Neural cell (in vitro differentiated cells): ENCODE data around the gene NLN. TPM values are rescaled to one million over a fixed set of nuclear protein-coding genes. Genes with fewer than 3 reads are reported as not detected.

Experiments
- H2AFZ ChIP-seq: fragments of 200-600, 300-800 bp; sonication (generic), shearing (Covaris generic); 2 replicates; pipeline ENCODE4 v1.6.0; 2014; ENCODE audit warnings: low read depth, mild to moderate bottlenecking, antibody characterized with exemption, low read length, moderate library complexity
- H3F3A ChIP-seq: fragments of 200-600 bp; shearing (Covaris generic); 2 replicates; pipeline ENCODE4 v1.6.1; 2016; ENCODE audit warnings: mild to moderate bottlenecking, moderate library complexity, mixed read lengths, antibody characterized with exemption, low read length; ENCODE audit not compliant: insufficient read depth, poor library complexity, severe bottlenecking
- H3K27ac ChIP-seq: fragments of 200-600, 300-800 bp; sonication (generic), shearing (Covaris generic); 2 replicates; pipeline ENCODE4 v1.5.1; 2014; ENCODE audit warnings: mild to moderate bottlenecking, low read length, moderate library complexity
- H3K27me3 ChIP-seq: fragments of 300-800, 200-600 bp; sonication (generic), shearing (Covaris generic); 2 replicates; pipeline ENCODE4 v1.6.0; 2014; ENCODE audit warnings: mild to moderate bottlenecking, low read depth, low read length, moderate library complexity; ENCODE audit not compliant: insufficient read depth
- H3K36me3 ChIP-seq: fragments of 300-800, 200-600 bp; sonication (generic), shearing (Covaris generic); 2 replicates; pipeline ENCODE4 v1.5.1; 2014; ENCODE audit warnings: mild to moderate bottlenecking, antibody characterized with exemption, low read length, moderate library complexity; ENCODE audit not compliant: insufficient read depth
- H3K4me2 ChIP-seq: fragments of 300-800, 200-600 bp; sonication (generic), shearing (Covaris generic); 2 replicates; pipeline ENCODE4 v1.6.0; 2014; ENCODE audit warnings: mild to moderate bottlenecking, low read length
- H3K4me3 ChIP-seq: fragments of 300-800, 200-600 bp; sonication (generic), shearing (Covaris generic); 2 replicates; pipeline ENCODE4 v1.5.1; 2014; ENCODE audit warnings: mild to moderate bottlenecking, low read length, moderate library complexity
- H3K79me2 ChIP-seq: fragments of 200-600 bp; shearing (Covaris generic); replicated peaks from 2 replicates; pipeline ENCODE4 v1.6.0; 2014; ENCODE audit warnings: mild to moderate bottlenecking, low read length, moderate library complexity; ENCODE audit not compliant: insufficient read depth
- H3K9ac ChIP-seq: fragments of 300-800, 200-600 bp; sonication (generic), shearing (Covaris generic); 2 replicates; pipeline ENCODE4 v1.6.1; 2016; ENCODE audit warnings: mild to moderate bottlenecking, low read length, mixed read lengths
- H3K9me2 ChIP-seq: fragments of 200-600 bp; shearing (Covaris generic); 2 replicates; pipeline ENCODE4 v1.6.1; 2016; ENCODE audit warnings: mild to moderate bottlenecking, low read length, mixed read lengths; ENCODE audit not compliant: insufficient read depth
- H3K9me3 ChIP-seq: fragments of 200-600, 300-800 bp; sonication (generic), shearing (Covaris generic); 2 replicates; pipeline ENCODE4 v1.6.1; 2016; ENCODE audit warnings: mild to moderate bottlenecking, mixed run types, low read length, moderate library complexity, mixed read lengths
- H4K20me1 ChIP-seq: fragments of 200-600 bp; shearing (Covaris generic); 2 replicates; pipeline ENCODE4 v1.6.1; 2016; ENCODE audit warnings: mild to moderate bottlenecking, mixed run types; ENCODE audit not compliant: insufficient read depth
- CTCF ChIP-seq: fragments of 450-650 bp; IDR thresholded peaks from 2 replicates; pipeline ENCODE4 v1.5.1; 2014; ENCODE audit warnings: antibody characterized with exemption, mild to moderate bottlenecking, moderate library complexity; ENCODE audit not compliant: poor library complexity, severe bottlenecking
- EP300 ChIP-seq: fragments of 450-650 bp; conservative IDR thresholded peaks from 2 replicates; pipeline ENCODE4 v1.6.1; 2014; ENCODE audit warnings: antibody characterized with exemption, mild to moderate bottlenecking, moderate library complexity; ENCODE audit not compliant: poor library complexity, severe bottlenecking
- EZH2 ChIP-seq: fragments of 200-600, 300-800 bp; shearing (Covaris generic), sonication (generic); IDR thresholded peaks from 2 replicates; pipeline ENCODE4 v1.6.1; 2014; ENCODE audit warnings: antibody characterized with exemption, low read length, borderline replicate concordance, mild to moderate bottlenecking; ENCODE audit not compliant: insufficient read depth, poor library complexity, severe bottlenecking
- MXI1 ChIP-seq: fragments of 450-650 bp; conservative IDR thresholded peaks from 2 replicates; pipeline ENCODE4 v1.6.1; 2014; ENCODE audit warnings: antibody characterized with exemption, mild to moderate bottlenecking; ENCODE audit not compliant: poor library complexity, severe bottlenecking
- POLR2AphosphoS5 ChIP-seq: IDR thresholded peaks from 2 replicates; pipeline ENCODE4 v1.6.1; 2012
- RAD21 ChIP-seq: fragments of 450-650 bp; conservative IDR thresholded peaks from 2 replicates; pipeline ENCODE4 v1.6.1; 2014; ENCODE audit warnings: antibody characterized with exemption, mild to moderate bottlenecking, moderate library complexity
- REST ChIP-seq: IDR thresholded peaks from 2 replicates; pipeline ENCODE4 v1.6.1; 2012; ENCODE audit warnings: borderline replicate concordance
- SMC3 ChIP-seq: fragments of 450-650 bp; conservative IDR thresholded peaks from 2 replicates; pipeline ENCODE4 v1.6.1; 2014; ENCODE audit warnings: antibody characterized with exemption, mild to moderate bottlenecking, moderate library complexity; ENCODE audit not compliant: poor library complexity
- TAF1 ChIP-seq: IDR thresholded peaks from 2 replicates; pipeline ENCODE4 v1.6.1; 2012; ENCODE audit warnings: low read depth
- polyA plus RNA-seq: library from polyadenylated mRNA; depleted of rRNA; stranded (reverse); fragments of >200 nt; gene quantifications from 2 replicates; pipeline ENCODE4 v1.2.3, GENCODE V29; 2014

Gene NLN
- polyA plus RNA-seq, 1 donor from 2014 or later, result 18.7 TPM

- H3K36me3 ChIP-seq, result peaks cover 4% of the 10 kb centered on the region
Observed at GRCh38 chr5:65767565-65767964, 45.6 kb downstream of the NLN start.

GRCh38 chr5:65768723-65769346, 46.8 kb downstream of the NLN start:
- Histone ChIP-seq H3K27ac (no peak overlapping the region), H3K27me3 (no peaks in the 10 kb centered on the region), H3K79me2 (no peaks in the 10 kb centered on the region), H3F3A (no peaks in the 10 kb centered on the region), H3K9ac (no peak overlapping the region), H4K20me1 (no peaks in the 10 kb centered on the region), H3K4me2 (no peak overlapping the region), H3K9me3 (no peaks in the 10 kb centered on the region), H2AFZ (no peak overlapping the region), H3K4me3 (no peak overlapping the region), H3K9me2 (no peaks in the 10 kb centered on the region), H3K36me3 (peaks cover 4% of the 10 kb centered on the region)
- TF ChIP-seq POLR2AphosphoS5 (no peak), CTCF (no peak), EZH2 (no peak), REST (no peak), RAD21 (no peak), SMC3 (no peak), MXI1 (no peak), TAF1 (no peak), EP300 (no peak)

More at GRCh38 chr5:65767565-65767964, 45.6 kb downstream of the NLN start:
- no peak overlapping the region for H2AFZ ChIP-seq
- no peak overlapping the region for H3K27ac ChIP-seq
- TF ChIP-seq POLR2AphosphoS5, result no peak
- TF ChIP-seq SMC3, result no peak
- TF ChIP-seq TAF1, result no peak
- TF ChIP-seq EZH2, result no peak
- TF ChIP-seq MXI1, result no peak
- TF ChIP-seq CTCF, result no peak
- no peak for TF ChIP-seq RAD21
- no peak overlapping the region for H3K4me3 ChIP-seq
- H3K27me3 ChIP-seq, result no peaks in the 10 kb centered on the region
- no peak overlapping the region for H3K9ac ChIP-seq
- H3K4me2 ChIP-seq, result no peak overlapping the region
- H3K79me2 ChIP-seq, result no peaks in the 10 kb centered on the region
- H3F3A ChIP-seq, result no peaks in the 10 kb centered on the region
- H3K9me3 ChIP-seq, result no peaks in the 10 kb centered on the region
- no peaks in the 10 kb centered on the region for H3K9me2 ChIP-seq
- no peaks in the 10 kb centered on the region for H4K20me1 ChIP-seq
